Left renal pelvis (tissue), 4 donors: ENCODE results near the gene UQCC5. TPM values are rescaled to one million over a fixed set of nuclear protein-coding genes. Genes with fewer than 3 reads are reported as not detected.

Experiments used
- DNase-seq, 4 donors: peaks; one replicate each; pipeline ENCODE4 v3.0.0-alpha.2; 2013; ENCODE audit warnings: low read depth in 4 of 4, low spot score in 3 of 4
- polyA plus RNA-seq, 4 donors: library from polyadenylated mRNA; unstranded; fragments of 120-200 nt; gene quantifications; one replicate each; pipeline ENCODE4 v1.2.1, GENCODE V29; 2013; ENCODE audit not compliant: insufficient read length in 4 of 4

The UQCC5 gene
- polyA plus RNA-seq, 4 donors: 12.2 to 23.4 (median 14.8) TPM

DNA sequence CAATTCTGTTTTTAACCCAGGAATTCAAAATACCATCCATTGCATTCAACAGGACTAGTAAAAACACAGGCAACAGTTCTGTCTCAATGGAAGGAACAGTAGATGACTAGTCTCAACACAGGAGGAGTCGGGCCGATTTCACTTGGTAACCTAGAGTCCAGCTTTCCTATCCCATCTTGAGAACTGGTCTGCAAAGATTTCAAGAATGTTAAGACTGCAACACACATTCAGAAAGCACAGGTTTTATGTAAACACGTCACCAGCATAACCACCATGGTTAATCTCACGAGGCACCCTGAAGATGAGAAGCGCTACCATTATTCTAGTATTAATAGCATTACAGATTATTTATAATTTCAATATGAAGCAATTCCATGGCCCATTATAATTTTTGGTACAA lies 22.0 kb downstream of the UQCC5 start:
- DNase-seq: no peak

DNA sequence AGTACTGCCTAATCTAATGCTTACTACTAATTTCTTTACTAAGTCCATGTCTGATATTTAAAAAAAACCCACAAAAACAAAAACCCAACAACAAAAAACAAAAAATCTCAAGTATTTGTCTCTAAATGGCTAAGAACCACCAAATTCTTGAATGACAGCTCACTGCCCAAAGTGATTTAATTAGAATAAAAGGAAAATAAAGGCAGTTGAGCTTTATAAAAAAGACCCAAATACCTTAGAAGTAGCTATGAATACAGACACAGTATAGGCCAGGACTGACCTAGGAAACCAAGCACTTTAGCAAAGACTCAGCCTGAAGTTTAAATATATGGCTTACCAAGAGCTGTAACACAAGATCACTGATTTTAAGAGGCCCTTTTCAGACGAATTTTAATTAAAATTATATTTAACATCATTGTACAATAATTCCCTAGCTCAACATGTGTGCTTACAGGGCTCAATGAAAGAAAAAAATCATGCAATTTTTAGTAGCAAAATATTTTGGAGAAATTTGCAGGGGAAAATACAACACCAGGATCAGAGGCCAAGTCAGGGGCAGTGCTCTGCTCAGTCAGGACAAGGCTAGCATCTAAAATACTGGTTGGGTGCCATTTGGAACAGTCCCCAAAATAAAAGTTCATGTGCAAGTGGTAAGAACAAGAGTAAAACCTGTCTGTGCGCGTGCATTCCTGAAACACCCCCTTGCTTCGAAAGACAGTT lies 24.8 kb downstream of the UQCC5 start:
- no peak for DNase-seq

DNA sequence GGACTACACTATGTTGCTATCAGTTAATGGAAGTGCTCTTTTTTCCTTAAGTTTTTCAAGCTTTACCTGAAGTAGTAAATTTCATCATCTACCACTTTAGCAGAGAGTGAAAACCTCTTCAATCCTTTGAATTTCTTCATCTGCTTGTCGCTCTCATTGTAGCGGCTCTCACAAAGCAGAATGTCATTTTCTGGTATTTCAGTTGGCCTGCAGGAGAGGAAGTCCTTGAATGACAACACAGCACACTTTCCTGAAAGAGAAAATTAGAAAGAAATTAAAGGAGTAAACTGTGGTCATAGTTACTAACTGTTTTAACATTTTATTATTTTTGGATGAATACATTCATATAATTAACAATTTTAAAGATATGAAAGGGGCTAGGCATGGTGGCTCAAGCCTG lies 27.6 kb downstream of the UQCC5 start:
- DNase-seq: no peak

DNA sequence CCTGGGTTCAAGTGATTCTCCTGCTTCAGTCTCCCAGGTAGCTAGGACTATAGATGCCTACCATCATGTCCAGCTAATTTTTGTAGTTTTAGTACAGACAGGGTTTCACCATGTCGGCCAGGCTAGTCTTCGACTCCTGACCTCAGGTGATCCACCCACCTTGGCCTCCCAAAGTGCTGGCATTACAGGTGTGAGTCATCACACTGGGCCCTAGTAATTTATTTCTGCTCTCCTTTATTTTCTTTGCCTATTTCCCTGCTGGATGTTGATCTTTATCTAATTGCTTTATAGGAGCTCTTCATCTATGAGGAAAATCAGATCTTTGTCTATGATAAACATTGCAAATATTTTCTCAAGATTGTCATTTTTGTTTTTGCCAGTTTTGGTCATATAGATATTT lies 31.7 kb downstream of the UQCC5 start:
- no peak for DNase-seq

DNA sequence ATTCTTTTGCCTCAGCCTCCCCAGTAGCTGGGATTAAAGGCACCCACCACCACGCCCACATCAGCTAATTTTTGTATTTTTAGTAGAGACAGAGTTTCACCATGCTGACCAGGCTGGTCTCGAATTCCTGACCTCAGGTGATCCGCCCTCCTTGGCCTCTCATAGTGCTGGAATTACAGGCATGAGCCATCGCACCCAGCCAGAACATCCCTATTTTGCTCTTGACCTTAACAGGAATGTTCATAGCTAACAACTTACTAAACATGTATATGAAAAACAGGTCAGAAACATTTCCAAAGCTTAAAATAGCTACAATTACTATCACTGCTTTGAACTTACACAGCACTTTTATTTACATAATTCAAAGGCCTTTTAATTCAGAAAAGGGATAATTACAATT lies 33.7 kb downstream of the UQCC5 start:
- no peak for DNase-seq

DNA sequence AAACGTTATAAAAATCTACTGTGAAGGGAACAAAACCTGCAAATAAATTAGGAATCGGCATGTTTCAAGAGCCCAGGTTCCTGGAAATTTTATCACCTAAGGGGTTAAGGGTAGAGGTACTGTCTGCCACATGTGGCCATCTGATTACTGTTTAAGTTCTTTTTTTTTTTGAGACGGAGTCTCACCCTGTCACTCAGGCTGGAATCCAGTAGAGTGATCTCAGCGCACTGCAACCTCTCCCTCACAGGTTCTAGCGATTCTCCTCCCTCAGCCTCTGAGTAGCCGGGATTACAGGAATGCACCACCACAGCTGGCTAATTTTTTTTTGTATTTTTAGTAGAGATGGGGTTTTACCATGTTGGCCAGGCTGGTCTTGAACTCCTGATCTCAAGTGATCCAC lies 35.8 kb downstream of the UQCC5 start:
- no peak for DNase-seq

DNA sequence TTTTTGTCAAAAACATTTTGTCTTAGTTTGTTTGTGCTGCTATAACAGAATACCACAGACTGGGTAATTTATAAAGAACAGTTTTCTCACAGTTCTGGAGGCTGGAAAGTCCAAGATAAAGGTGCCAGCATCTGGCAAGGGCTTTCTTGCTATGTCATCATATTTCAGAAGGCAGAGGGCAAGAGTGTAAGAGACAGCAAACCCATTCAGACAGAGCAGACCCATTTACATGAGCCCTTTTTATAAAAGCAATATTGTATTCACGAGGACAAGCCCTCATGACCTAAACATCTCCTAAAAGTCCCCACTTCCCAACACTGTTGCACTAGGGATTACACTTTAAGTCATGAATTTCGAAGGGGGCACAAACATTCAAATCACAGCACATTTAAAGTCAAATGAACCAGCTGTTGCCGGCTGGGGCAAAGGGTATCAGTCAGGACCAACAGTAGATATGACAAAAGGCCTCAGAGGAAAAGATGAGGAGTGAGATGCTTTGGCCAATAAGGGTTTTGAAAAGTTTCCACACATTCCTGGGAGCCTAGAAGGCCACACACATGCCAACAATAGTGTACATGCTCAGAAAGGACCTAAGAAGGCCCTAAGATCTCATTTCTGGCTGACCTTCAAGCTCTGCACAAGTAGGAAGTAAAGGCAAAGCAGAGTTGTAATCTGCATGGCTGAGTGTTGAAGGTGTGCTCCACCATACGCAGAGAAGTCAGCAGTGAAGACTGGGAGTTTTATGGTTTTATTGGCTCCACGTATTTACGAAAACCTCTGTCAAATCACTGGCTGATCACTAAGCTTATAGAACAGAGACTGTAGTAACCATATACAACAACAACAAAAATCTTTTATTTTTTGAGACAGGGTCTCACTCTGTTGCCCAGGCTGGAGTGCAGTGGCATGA lies 37.9 kb downstream of the UQCC5 start:
- no peak for DNase-seq

Other genes starting within 250 kb of the UQCC5 start
- gene GLYCTK, start 248.8 kb upstream of the UQCC5 start, polyA plus RNA-seq: 10 to 100 TPM; 11.3 to 40.2 (median 26.1) TPM
- 10 to 100 TPM in 1 of 4 donors, 1 to 10 TPM in 3; 5.6 to 12.7 (median 7.7) TPM for gene DNAH1, start 220.3 kb upstream of the UQCC5 start, polyA plus RNA-seq
- 10 to 100 TPM; 73.0 to 91.9 (median 75.7) TPM for gene BAP1, start 126.6 kb upstream of the UQCC5 start, polyA plus RNA-seq
- 10 to 100 TPM in 2 of 4 donors, 1 to 10 TPM in 2; 7.4 to 11.4 (median 9.5) TPM for gene PHF7, start 125.9 kb upstream of the UQCC5 start, polyA plus RNA-seq
- gene SEMA3G, start 91.5 kb upstream of the UQCC5 start, polyA plus RNA-seq: 10 to 100 TPM in 3 of 4 donors, 1 to 10 TPM in 1; 5.7 to 30.7 (median 26.9) TPM
- gene TNNC1, start 82.6 kb upstream of the UQCC5 start, polyA plus RNA-seq: 10 to 100 TPM in 1 of 4 donors, 1 to 10 TPM in 3; 6.6 to 11.1 (median 7.0) TPM
- 100 to 1,000 TPM in 3 of 4 donors, 10 to 100 TPM in 1; 87.4 to 139 (median 107) TPM for gene NISCH, start 81.0 kb upstream of the UQCC5 start, polyA plus RNA-seq
- gene STAB1, start 41.3 kb upstream of the UQCC5 start, polyA plus RNA-seq: 10 to 100 TPM; 31.7 to 48.0 (median 41.1) TPM
- 100 to 1,000 TPM in 3 of 4 donors, 10 to 100 TPM in 1; 97.3 to 156 (median 147) TPM for gene NT5DC2, start 2.7 kb upstream of the UQCC5 start, polyA plus RNA-seq
- gene PBRM1, start 149.3 kb downstream of the UQCC5 start, polyA plus RNA-seq: 10 to 100 TPM; 57.9 to 66.9 (median 61.1) TPM
- gene GNL3, start 149.4 kb downstream of the UQCC5 start, polyA plus RNA-seq: 100 to 1,000 TPM in 3 of 4 donors, 10 to 100 TPM in 1; 80.6 to 118 (median 114) TPM
- 100 to 1,000 TPM; 113 to 181 (median 138) TPM for gene GLT8D1, start 169.2 kb downstream of the UQCC5 start, polyA plus RNA-seq
- 100 to 1,000 TPM; 128 to 171 (median 160) TPM for gene SPCS1, start 169.5 kb downstream of the UQCC5 start, polyA plus RNA-seq
- 10 to 100 TPM; 18.8 to 30.7 (median 27.4) TPM for gene NEK4, start 234.3 kb downstream of the UQCC5 start, polyA plus RNA-seq
- gene ITIH1, start 241.0 kb downstream of the UQCC5 start, polyA plus RNA-seq: 1 to 10 TPM in 1 of 4 donors, under 1 TPM in 1, not detected in 2; 0.38 to 6.3 TPM